ENCODE data around the gene HRH1.

DNA sequence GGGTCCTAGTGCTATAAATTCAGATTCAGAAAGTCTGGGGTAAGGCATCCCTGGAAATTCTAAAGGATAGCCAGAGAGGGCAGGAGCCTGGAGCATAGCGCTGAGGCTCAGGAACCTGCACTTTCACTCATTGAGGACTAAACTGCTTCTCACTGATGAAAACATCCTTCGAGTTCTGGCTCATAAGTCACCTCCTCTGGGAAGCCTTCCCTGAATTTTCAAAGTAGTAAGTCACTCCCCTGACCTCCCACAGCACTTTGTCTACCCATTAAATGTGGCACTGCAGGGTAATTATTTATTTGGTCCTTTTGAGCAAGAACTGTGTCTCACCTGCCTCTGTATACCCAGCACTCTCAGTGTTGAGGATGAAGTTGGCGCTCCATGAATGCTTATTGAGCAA lies 30.9 kb downstream of the HRH1 start:
- TF ChIP-seq, protein P1, sequence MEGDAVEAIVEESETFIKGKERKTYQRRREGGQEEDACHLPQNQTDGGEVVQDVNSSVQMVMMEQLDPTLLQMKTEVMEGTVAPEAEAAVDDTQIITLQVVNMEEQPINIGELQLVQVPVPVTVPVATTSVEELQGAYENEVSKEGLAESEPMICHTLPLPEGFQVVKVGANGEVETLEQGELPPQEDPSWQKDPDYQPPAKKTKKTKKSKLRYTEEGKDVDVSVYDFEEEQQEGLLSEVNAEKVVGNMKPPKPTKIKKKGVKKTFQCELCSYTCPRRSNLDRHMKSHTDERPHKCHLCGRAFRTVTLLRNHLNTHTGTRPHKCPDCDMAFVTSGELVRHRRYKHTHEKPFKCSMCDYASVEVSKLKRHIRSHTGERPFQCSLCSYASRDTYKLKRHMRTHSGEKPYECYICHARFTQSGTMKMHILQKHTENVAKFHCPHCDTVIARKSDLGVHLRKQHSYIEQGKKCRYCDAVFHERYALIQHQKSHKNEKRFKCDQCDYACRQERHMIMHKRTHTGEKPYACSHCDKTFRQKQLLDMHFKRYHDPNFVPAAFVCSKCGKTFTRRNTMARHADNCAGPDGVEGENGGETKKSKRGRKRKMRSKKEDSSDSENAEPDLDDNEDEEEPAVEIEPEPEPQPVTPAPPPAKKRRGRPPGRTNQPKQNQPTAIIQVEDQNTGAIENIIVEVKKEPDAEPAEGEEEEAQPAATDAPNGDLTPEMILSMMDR (IDR thresholded peaks at IDR 0.05 in 4 of 5, conservative IDR thresholded peaks at IDR 0.05 in 1 of 5) = no peak
- TF ChIP-seq POLR2A (IDR thresholded peaks at IDR 0.05) = no peak
